Measurements from ENCODE around the gene FAH.
"Not testable (repeated sequence)": the region's sequence is repeated elsewhere in the genome, so short reads cannot be mapped to it uniquely, and the experiment has no call there.

FAH gene

DNA sequence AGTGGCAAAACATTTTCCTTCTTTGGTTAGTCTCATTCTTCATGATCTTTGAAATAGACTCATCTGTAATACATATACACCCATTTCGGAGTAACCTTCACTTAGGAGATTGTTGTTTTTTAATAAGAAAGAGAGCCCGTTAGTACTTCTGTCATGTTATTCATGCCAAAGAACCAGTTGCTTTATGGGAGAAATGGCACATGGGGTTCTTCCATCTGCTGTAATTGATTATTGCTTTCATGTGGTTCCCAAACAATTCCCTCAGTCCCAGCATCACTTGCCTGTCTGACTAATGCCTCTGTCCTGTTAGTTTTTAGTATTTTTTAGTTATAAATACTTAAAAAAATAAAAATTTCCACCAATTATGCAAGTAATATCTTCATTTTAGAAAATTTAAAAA lies 33.8 kb upstream of the FAH start:
- Histone ChIP-seq H3K36me3 (ENCODE audit: control insufficient read depth in 2 of 2, insufficient read depth in 2 of 2, low read length in 2 of 2) (peaks cover 20 to 23% of the 10 kb centered on the region in 2 donors), H3K4me3 (ENCODE audit: low read length in 2 of 2) (no peak overlapping the region), H3K9me3 (ENCODE audit: control insufficient read depth in 2 of 2, low read length in 2 of 2) (no peaks in the 10 kb centered on the region), H3K27me3 (ENCODE audit: control insufficient read depth in 2 of 2, insufficient read depth in 2 of 2, low read length in 2 of 2) (no peaks in the 10 kb centered on the region), H3K4me1 (ENCODE audit: control insufficient read depth in 2 of 2, insufficient read depth in 2 of 2, low read length in 2 of 2) (peaks cover 0 to under 1% of the 10 kb centered on the region in 2 donors), H3K9ac (ENCODE audit: low read depth in 1 of 2, low read length in 2 of 2) (no peak overlapping the region), H3K27ac (ENCODE audit: low read depth in 2 of 2, low read length in 2 of 2) (no peak overlapping the region)

DNA sequence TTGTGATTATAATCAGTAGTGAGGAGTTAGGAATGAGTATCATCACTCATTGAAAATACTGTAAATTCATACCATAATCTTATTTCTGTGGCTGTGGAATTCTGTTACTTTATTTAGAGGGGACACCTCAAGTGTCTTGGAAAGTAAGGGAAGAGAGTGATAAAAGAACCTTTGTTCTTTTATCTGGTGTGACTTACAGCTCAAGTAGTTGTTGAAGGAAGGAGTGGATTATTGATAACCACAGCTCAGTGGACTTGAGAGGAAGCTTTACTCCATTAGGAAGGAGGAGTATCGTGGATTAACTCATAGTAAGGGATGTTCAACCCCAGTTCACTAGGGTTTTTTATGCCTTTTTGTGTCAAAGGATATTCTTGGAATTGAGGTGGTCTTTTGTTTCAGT lies 32.2 kb upstream of the FAH start:
- H3K36me3 ChIP-seq (ENCODE audit: control insufficient read depth in 2 of 2, insufficient read depth in 2 of 2, low read length in 2 of 2): peaks cover 20 to 28% of the 10 kb centered on the region in 2 donors
- no peaks in the 10 kb centered on the region for H3K4me1 ChIP-seq (ENCODE audit: control insufficient read depth in 2 of 2, insufficient read depth in 2 of 2, low read length in 2 of 2)
- no peak overlapping the region for H3K27ac ChIP-seq (ENCODE audit: low read depth in 2 of 2, low read length in 2 of 2)

DNA sequence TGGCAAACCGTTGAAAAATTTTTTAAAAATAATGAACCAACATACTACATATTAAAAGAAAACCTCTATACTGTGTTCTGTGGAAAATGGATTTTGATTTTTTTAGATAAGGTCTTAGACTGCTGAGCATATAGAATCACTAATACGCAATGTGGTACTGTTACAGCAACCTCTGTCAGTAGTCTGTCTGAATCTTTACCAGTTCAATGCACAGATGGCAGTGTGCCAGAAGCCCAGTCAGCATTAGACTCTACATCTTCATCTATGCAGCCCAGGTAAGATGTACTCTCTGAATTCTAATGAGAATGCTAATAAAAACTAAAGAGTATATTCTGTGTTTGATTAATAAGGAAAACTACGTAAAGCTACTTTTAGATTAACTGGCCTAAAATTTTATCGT lies 31.3 kb upstream of the FAH start:
- peaks cover 23 to 28% of the 10 kb centered on the region in 2 donors for H3K36me3 ChIP-seq (ENCODE audit: control insufficient read depth in 2 of 2, insufficient read depth in 2 of 2, low read length in 2 of 2)
- no peaks in the 10 kb centered on the region for H3K27me3 ChIP-seq (ENCODE audit: control insufficient read depth in 2 of 2, insufficient read depth in 2 of 2, low read length in 2 of 2)
- no peaks in the 10 kb centered on the region for H3K9me3 ChIP-seq (ENCODE audit: control insufficient read depth in 2 of 2, low read length in 2 of 2)
- no peak overlapping the region for H3K9ac ChIP-seq (ENCODE audit: low read depth in 1 of 2, low read length in 2 of 2)
- no peaks in the 10 kb centered on the region for H3K4me1 ChIP-seq (ENCODE audit: control insufficient read depth in 2 of 2, insufficient read depth in 2 of 2, low read length in 2 of 2)
- no peak overlapping the region for H3K27ac ChIP-seq (ENCODE audit: low read depth in 2 of 2, low read length in 2 of 2)
- no peak overlapping the region for H3K4me3 ChIP-seq (ENCODE audit: low read length in 2 of 2)

More for the DNA sequence above, 32.2 kb upstream of the FAH start:
- H3K9me3 ChIP-seq (ENCODE audit: control insufficient read depth in 2 of 2, low read length in 2 of 2): no peaks in the 10 kb centered on the region
- no peak overlapping the region for H3K9ac ChIP-seq (ENCODE audit: low read depth in 1 of 2, low read length in 2 of 2)
- no peak overlapping the region for H3K4me3 ChIP-seq (ENCODE audit: low read length in 2 of 2)
- no peaks in the 10 kb centered on the region for H3K27me3 ChIP-seq (ENCODE audit: control insufficient read depth in 2 of 2, insufficient read depth in 2 of 2, low read length in 2 of 2)

DNA sequence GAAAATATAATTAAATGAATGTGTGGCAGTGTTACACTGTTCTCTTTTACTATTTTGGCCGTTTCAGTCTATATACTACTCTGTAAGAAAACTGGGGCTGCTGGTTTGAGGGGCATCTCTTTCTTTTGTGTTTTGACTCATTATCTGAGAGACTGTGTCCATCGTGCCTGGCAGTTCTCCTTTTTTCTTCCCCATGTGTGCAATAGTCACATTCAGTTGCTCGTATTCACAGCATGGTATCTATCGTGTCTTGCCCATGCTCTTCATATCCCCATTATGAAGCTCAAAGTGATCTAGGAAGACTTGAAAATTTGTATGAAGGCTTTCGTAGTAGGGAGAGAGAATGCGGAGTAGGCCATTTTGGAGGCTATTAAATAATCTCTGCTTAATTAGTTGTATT lies 29.8 kb upstream of the FAH start:
- Histone ChIP-seq H3K4me1 (ENCODE audit: control insufficient read depth in 2 of 2, insufficient read depth in 2 of 2, low read length in 2 of 2) (no peaks in the 10 kb centered on the region), H3K27ac (ENCODE audit: low read depth in 2 of 2, low read length in 2 of 2) (no peak overlapping the region), H3K9ac (ENCODE audit: low read depth in 1 of 2, low read length in 2 of 2) (no peak overlapping the region), H3K36me3 (ENCODE audit: control insufficient read depth in 2 of 2, insufficient read depth in 2 of 2, low read length in 2 of 2) (peaks cover 23 to 28% of the 10 kb centered on the region in 2 donors), H3K4me3 (ENCODE audit: low read length in 2 of 2) (no peak overlapping the region), H3K9me3 (ENCODE audit: control insufficient read depth in 2 of 2, low read length in 2 of 2) (no peaks in the 10 kb centered on the region), H3K27me3 (ENCODE audit: control insufficient read depth in 2 of 2, insufficient read depth in 2 of 2, low read length in 2 of 2) (no peaks in the 10 kb centered on the region)

DNA sequence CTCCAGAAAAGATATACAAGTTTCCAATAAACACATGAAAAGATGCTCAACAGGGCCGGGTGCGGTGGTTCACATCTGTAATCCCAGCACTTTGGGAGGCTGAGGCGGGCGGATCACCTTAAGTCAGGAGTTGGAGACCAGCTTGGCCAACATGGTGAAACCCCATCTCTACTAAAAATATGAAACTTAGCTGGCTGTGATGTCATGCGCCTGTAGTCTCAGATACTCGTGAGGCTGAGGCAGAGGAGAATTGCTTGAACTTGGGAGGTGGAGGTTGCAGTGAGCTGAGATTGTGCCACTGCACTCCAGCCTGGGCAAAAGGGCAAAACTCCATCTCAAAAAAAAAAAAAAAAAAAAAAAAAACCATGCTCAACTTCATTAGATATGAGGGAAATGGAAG lies 25.5 kb upstream of the FAH start:
- not testable (repeated sequence) for H3K4me1 ChIP-seq (ENCODE audit: control insufficient read depth in 2 of 2, insufficient read depth in 2 of 2, low read length in 2 of 2); H3K9ac ChIP-seq (ENCODE audit: low read depth in 1 of 2, low read length in 2 of 2); H3K27me3 ChIP-seq (ENCODE audit: control insufficient read depth in 2 of 2, insufficient read depth in 2 of 2, low read length in 2 of 2); H3K27ac ChIP-seq (ENCODE audit: low read depth in 2 of 2, low read length in 2 of 2); H3K4me3 ChIP-seq (ENCODE audit: low read length in 2 of 2); H3K9me3 ChIP-seq (ENCODE audit: control insufficient read depth in 2 of 2, low read length in 2 of 2)
- peaks cover 22 to 30% of the 10 kb centered on the region in 2 donors for H3K36me3 ChIP-seq (ENCODE audit: control insufficient read depth in 2 of 2, insufficient read depth in 2 of 2, low read length in 2 of 2)

DNA sequence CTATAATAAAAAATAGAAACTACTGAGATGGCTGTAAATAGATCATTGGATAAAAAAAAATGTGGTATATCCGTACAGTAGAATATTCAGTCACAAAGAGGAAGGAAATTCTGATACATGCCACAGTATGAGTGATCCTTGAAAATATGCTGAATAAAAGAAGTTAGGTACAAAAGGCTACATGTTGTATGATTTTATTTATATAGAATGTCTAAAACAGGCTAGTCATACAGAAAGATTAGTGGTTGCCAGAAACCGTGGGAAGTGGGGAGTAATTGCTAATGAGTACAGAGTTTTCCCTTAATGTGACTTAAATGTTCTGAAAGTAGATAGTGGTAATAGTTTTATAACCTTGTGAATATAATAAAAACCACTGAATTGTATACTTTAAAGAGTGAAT lies 24.9 kb upstream of the FAH start:
- H3K36me3 ChIP-seq (ENCODE audit: control insufficient read depth in 2 of 2, insufficient read depth in 2 of 2, low read length in 2 of 2): peaks cover 23 to 28% of the 10 kb centered on the region in 2 donors
- no peaks in the 10 kb centered on the region for H3K27me3 ChIP-seq (ENCODE audit: control insufficient read depth in 2 of 2, insufficient read depth in 2 of 2, low read length in 2 of 2)
- H3K4me1 ChIP-seq (ENCODE audit: control insufficient read depth in 2 of 2, insufficient read depth in 2 of 2, low read length in 2 of 2): no peaks in the 10 kb centered on the region
- no peak overlapping the region for H3K9ac ChIP-seq (ENCODE audit: low read depth in 1 of 2, low read length in 2 of 2)
- no peak overlapping the region for H3K4me3 ChIP-seq (ENCODE audit: low read length in 2 of 2)
- H3K27ac ChIP-seq (ENCODE audit: low read depth in 2 of 2, low read length in 2 of 2): no peak overlapping the region
- no peaks in the 10 kb centered on the region for H3K9me3 ChIP-seq (ENCODE audit: control insufficient read depth in 2 of 2, low read length in 2 of 2)

DNA sequence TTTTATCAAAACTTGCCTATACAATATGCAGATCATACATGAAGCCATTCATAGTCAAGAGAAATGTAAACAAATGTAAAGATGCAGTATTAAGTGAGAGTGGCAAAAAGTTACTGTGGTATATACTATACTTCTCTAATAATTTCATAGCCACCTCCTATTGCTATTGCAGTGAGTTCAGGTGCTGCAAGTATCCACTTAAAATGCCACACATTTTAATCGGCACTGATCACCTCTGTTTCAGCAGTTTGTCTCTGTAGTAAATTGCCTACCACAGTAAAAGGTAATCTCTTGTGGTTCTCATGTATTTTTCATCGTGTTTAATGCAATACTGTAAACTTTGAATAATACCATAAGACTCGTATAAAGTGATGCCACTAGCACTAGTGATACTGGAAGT lies 20.4 kb upstream of the FAH start:
- H3K27ac ChIP-seq (ENCODE audit: low read depth in 2 of 2, low read length in 2 of 2): no peak overlapping the region
- no peaks in the 10 kb centered on the region for H3K9me3 ChIP-seq (ENCODE audit: control insufficient read depth in 2 of 2, low read length in 2 of 2)
- H3K9ac ChIP-seq (ENCODE audit: low read depth in 1 of 2, low read length in 2 of 2): no peak overlapping the region
- no peak overlapping the region for H3K4me3 ChIP-seq (ENCODE audit: low read length in 2 of 2)
- no peaks in the 10 kb centered on the region for H3K4me1 ChIP-seq (ENCODE audit: control insufficient read depth in 2 of 2, insufficient read depth in 2 of 2, low read length in 2 of 2)
- H3K27me3 ChIP-seq (ENCODE audit: control insufficient read depth in 2 of 2, insufficient read depth in 2 of 2, low read length in 2 of 2): no peaks in the 10 kb centered on the region
- H3K36me3 ChIP-seq (ENCODE audit: control insufficient read depth in 2 of 2, insufficient read depth in 2 of 2, low read length in 2 of 2): peaks cover 21 to 34% of the 10 kb centered on the region in 2 donors

DNA sequence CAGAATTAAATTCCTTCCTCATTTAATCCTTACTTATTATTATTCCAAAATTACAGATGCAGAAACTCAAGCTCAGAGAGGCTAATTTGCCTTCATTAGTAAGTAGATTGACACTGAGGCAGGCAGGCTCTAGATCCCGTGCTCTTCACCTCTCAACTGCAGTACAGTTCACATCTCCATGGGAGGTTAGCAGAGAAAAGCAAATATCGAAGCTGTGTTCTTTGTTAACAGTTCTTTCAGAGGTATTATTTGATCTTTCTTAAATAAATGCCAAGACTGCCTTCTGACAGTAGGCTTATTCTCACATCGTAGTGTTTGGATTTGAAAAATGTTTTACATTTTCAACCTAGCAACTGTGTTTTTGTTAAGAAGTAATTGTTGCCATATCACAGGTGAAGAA lies 15.9 kb upstream of the FAH start:
- H3K36me3 ChIP-seq (ENCODE audit: control insufficient read depth in 2 of 2, insufficient read depth in 2 of 2, low read length in 2 of 2): peaks cover 14 to 30% of the 10 kb centered on the region in 2 donors

DNA sequence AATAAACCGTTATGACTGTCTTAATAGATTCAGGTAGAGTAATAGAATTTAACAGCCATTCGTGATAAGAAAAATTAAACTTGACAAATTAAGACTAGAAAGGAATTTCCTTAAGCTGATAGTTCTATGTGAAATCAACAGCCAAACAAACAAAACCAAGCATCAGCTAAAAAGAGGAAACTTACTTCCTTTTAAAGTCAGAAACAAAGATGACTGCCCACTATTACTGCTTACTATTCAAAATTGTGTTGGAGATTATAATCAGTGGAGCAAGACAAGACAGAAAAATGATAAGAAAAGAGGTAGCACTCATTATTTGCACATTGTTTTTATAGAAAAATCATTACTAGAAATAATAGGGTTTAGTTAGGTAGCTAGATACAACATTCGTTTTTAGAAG lies 13.8 kb upstream of the FAH start:
- H3K9ac ChIP-seq (ENCODE audit: low read depth in 1 of 2, low read length in 2 of 2): no peak overlapping the region
- H3K27me3 ChIP-seq (ENCODE audit: control insufficient read depth in 2 of 2, insufficient read depth in 2 of 2, low read length in 2 of 2): no peaks in the 10 kb centered on the region
- H3K36me3 ChIP-seq (ENCODE audit: control insufficient read depth in 2 of 2, insufficient read depth in 2 of 2, low read length in 2 of 2): peaks cover 8 to 15% of the 10 kb centered on the region in 2 donors
- no peak overlapping the region for H3K4me3 ChIP-seq (ENCODE audit: low read length in 2 of 2)
- no peaks in the 10 kb centered on the region for H3K9me3 ChIP-seq (ENCODE audit: control insufficient read depth in 2 of 2, low read length in 2 of 2)
- no peak overlapping the region for H3K27ac ChIP-seq (ENCODE audit: low read depth in 2 of 2, low read length in 2 of 2)
- no peaks in the 10 kb centered on the region for H3K4me1 ChIP-seq (ENCODE audit: control insufficient read depth in 2 of 2, insufficient read depth in 2 of 2, low read length in 2 of 2)

More for the DNA sequence above, 15.9 kb upstream of the FAH start:
- no peaks in the 10 kb centered on the region for H3K4me1 ChIP-seq (ENCODE audit: control insufficient read depth in 2 of 2, insufficient read depth in 2 of 2, low read length in 2 of 2)
- no peak overlapping the region for H3K4me3 ChIP-seq (ENCODE audit: low read length in 2 of 2)
- H3K27me3 ChIP-seq (ENCODE audit: control insufficient read depth in 2 of 2, insufficient read depth in 2 of 2, low read length in 2 of 2): no peaks in the 10 kb centered on the region
- no peak overlapping the region for H3K27ac ChIP-seq (ENCODE audit: low read depth in 2 of 2, low read length in 2 of 2)
- H3K9me3 ChIP-seq (ENCODE audit: control insufficient read depth in 2 of 2, low read length in 2 of 2): no peaks in the 10 kb centered on the region
- H3K9ac ChIP-seq (ENCODE audit: low read depth in 1 of 2, low read length in 2 of 2): no peak overlapping the region

DNA sequence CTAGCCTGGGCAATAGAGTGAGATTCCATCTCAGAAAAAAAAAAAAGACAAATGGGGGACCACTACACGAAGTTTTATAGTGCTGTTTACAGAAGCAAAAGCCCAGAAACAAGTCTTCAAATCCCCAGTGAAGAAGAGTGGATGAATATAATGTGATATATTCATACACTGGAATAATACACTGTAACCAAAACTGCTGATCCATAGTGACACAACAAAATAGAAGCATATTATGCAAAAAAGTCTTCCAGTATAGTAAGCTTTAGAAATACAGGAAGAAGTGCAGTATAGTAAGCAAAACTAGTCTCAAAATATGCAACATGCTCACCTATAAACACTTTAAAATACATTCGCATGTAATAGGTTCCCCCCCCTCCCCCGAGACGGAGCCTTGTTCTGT lies 11.9 kb upstream of the FAH start:
- Histone ChIP-seq H3K27ac (ENCODE audit: low read depth in 2 of 2, low read length in 2 of 2) (no peak overlapping the region), H3K27me3 (ENCODE audit: control insufficient read depth in 2 of 2, insufficient read depth in 2 of 2, low read length in 2 of 2) (no peaks in the 10 kb centered on the region), H3K9me3 (ENCODE audit: control insufficient read depth in 2 of 2, low read length in 2 of 2) (no peaks in the 10 kb centered on the region), H3K4me3 (ENCODE audit: low read length in 2 of 2) (no peak overlapping the region), H3K4me1 (ENCODE audit: control insufficient read depth in 2 of 2, insufficient read depth in 2 of 2, low read length in 2 of 2) (no peaks in the 10 kb centered on the region), H3K36me3 (ENCODE audit: control insufficient read depth in 2 of 2, insufficient read depth in 2 of 2, low read length in 2 of 2) (no peaks in the 10 kb centered on the region), H3K9ac (ENCODE audit: low read depth in 1 of 2, low read length in 2 of 2) (no peak overlapping the region)
